PFSK-1 (cell line): ENCODE results near the gene CNKSR1.

Source experiments
- POLR2AphosphoS5 ChIP-seq: IDR thresholded peaks from 2 replicates; pipeline ENCODE4 v1.6.1; 2012; ENCODE audit warnings: low read depth, mild to moderate bottlenecking, control low read depth, low read length, moderate library complexity
- REST ChIP-seq, 2 experiments: IDR thresholded peaks; 2 replicates each; pipeline versions ENCODE4 v1.6.1 to v1.8.0; 2011 to 2012; ENCODE audit warnings: low read depth in 2 of 2, low read length in 2 of 2, control low read depth in 1 of 2, inconsistent platforms in 1 of 2, mild to moderate bottlenecking in 1 of 2, moderate library complexity in 1 of 2; ENCODE audit not compliant: insufficient read depth in 1 of 2
- SIN3A ChIP-seq: IDR thresholded peaks from 2 replicates; pipeline ENCODE4 v1.6.1; 2012; ENCODE audit warnings: mild to moderate bottlenecking, low read length, moderate library complexity, borderline replicate concordance; ENCODE audit not compliant: insufficient read depth
- TAF1 ChIP-seq: IDR thresholded peaks from 2 replicates; pipeline ENCODE4 v1.6.1; 2012; ENCODE audit warnings: low read length, control low read depth, borderline replicate concordance; ENCODE audit not compliant: insufficient read depth

- no peak for TF ChIP-seq POLR2AphosphoS5
- no peak for TF ChIP-seq TAF1
- TF ChIP-seq SIN3A = no peak
- TF ChIP-seq REST (IDR thresholded peaks at IDR 0.05; ENCODE audit: insufficient read depth in 1 of 2, low read depth in 2 of 2, low read length in 2 of 2) = no peak
Observed at GRCh38 chr1:26180010-26180506, 2.8 kb downstream of the CNKSR1 start.
